Right kidney (tissue), 9 donors: ENCODE measurements around the gene MAP4K2.
"Not testable (repeated sequence)": the region's sequence is repeated elsewhere in the genome, so short reads cannot be mapped to it uniquely, and the experiment has no call there.

Source experiments
- DNase-seq: peaks from one replicate; pipeline ENCODE4 v3.0.0-alpha.2; 2016
- long read RNA-seq, 8 donors: transcript quantifications; one replicate each; lab custom pipeline, GENCODE V29; 2026

The MAP4K2 gene
- long read RNA-seq, donor 1, full-length matches to known transcripts, result 1 of 1 reads
- long read RNA-seq, donor 1, partial matches to known transcripts, result 0 of 1 reads
- long read RNA-seq, donor 1, other reads (novel, unspliced or antisense), result 0 of 1 reads
- long read RNA-seq, donor 2, result 0 reads
- long read RNA-seq, donor 3, result 0 reads
- long read RNA-seq, donor 4, result 0 reads
- long read RNA-seq, donor 5, result 0 reads
- long read RNA-seq, donor 6, result 0 reads
- long read RNA-seq, donor 7, result 0 reads
- long read RNA-seq, donor 8, result 0 reads

- DNase-seq, result peak; percentile 79
Observed at GRCh38 chr11:64803158-64803845, at the start of gene MAP4K2. TSS of gene MAP4K2 (minus strand) at chr11:64803214. CDS start at chr11:64803149, 65 bp downstream.

GRCh38 chr11:64851831-64852351, 48.9 kb upstream of the MAP4K2 start:
- no peak for DNase-seq

- DNase-seq, result no peak
Observed at GRCh38 chr11:64850979-64851567, 48.1 kb upstream of the MAP4K2 start.

DNA sequence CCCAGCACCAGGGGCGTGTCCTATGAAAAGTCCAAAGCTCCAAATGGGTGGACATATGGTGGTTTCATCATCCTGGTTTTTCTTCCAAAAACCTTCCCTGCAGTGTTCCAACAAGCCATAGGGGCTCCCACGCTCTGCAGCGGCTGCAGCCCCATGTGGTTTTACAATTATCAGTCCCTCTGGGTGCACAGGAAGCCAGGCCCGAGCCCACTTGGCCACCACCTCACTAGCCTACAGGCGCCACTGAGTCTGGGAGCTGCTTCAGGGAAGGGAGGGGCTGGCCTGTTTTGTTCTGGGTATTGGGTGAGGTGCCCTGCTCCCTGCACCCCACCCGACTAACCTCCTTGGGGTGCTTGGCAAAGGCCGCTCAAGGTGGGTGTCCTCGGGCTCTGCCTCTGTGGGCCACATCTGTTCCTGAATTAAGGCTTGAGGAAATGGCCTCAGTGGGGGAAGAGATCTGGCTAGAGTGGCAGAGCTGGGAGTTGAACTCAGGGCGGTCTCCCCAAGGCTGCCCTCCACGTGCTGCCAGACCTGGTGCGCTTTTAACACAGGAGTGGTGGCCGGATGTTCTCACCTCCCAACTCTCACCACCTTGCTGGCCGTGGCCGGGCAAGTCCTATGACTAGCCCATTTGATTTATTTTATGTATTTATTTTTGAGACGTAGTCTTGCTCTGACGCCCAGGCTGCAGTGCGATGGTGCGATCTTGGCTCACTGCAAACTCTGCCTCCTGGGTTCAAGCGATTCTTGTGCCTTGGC, 46.8 kb upstream of the MAP4K2 start:
- no peak for DNase-seq

DNA sequence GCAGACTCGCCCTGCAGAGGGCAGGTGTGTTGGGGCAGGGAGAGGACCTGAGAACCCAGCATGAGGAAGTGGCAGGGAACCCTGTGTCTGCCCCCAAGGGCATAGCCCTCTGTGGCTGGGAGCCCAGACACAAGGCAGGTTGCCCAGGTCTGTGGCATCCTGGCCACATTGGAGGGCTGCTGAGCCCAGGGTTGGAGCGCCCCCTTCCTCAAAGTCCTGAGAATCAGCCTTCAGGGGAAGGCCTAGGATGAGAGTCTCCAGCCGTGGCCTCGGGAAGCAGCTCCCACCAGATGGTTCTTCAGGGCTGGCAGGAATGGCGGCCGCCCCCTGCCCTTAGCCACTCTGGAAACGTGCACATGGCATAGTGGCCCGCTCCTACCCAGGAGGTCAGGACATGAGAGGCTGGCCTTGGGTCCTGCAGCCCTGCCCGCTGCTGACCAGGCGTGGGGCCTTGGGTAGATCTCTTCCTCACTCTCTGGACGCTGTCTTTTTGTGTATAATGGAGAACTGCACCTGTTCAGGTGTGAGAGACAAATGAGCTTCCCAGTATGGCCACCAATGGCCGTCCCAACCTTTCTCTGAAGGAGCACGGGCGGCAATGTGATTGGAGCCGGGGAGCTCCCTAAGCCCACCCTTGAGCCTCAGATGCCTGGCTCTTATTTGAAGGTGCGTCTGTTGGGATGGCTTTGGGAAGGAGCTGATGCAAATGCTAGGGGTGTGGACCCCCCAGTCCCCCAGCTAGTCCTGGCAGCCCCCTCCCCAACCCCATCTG, 46.0 kb upstream of the MAP4K2 start:
- no peak for DNase-seq

GRCh38 chr11:64848214-64848825, 45.3 kb upstream of the MAP4K2 start:
- DNase-seq, result no peak

DNA sequence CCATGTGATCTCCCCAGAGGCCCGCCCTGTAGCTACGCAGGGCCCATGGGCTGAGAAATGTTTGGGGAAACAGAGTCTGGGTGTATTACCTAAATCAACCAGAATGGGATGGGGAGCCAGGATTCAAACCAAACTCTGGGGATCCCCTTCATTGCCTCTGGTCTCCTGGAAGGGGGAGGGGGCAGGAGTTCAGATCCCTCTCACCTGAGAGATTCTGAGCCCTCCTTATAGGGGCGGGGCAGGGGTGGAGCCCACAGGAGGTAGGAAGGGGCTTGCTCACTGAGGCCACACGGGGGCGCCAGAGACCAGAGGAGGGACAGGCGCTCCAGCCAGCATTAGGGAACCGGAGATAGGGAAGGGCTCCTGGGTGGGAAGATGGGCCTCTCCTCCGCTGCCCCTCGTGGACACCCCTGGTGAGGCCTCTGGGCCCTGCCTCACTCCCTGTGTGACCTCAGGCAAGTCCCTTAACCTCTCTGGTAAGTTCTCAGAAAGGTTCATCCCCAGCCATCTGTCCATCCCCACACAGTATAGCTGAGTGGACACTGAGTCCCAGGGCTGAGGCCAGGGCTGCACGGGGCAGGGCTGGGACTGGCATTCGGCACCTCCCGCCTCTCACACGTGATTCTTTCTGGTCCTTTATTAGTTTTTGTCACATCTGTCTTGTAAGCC, 44.1 kb upstream of the MAP4K2 start:
- DNase-seq, result peak; percentile 73

- not testable (repeated sequence) for DNase-seq
Observed at GRCh38 chr11:64845776-64846129, 42.7 kb upstream of the MAP4K2 start.

GRCh38 chr11:64845129-64845775, 42.2 kb upstream of the MAP4K2 start:
- DNase-seq, result no peak

DNA sequence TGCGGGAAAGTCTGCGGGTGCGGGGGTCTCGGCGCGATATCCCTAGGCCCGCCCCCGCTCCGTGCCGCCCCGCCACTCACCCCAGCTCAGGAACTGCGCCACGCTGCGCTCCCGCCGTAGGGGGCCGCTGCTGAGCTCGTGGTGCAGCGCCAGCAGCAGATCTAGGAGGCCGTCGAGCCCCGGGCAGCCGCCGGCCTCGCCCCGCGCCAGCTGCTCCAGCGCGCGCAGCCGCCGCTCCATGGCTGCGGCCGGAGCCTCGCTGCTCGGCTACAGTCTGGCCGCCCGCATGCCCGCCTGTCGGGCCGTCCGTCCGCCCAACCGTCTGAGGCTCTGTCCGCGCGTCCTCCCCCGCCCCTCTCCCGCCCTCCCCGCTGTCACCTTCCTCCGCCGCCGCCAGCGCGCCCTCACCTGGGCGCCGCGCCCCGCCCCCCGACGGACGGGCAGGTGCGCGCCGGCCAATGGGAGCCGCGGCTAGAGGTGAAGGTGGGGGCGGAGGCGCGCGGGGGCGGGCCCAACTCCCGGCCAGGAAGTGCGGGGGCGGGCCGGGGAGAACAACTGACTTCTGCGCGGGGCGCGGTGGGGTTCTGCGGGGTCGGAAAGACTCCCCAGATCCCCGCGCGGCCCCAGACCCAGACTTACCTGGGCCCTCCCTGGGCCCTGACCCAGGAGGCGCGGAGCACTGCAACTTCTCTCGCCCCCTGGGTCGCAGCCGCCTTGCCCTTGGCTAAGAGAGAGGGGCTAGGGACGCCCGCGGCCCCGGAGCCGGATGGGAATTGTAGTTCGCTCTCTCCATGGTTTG, 41.5 kb upstream of the MAP4K2 start, which contains the start of gene CDC42BPG:
CDC42BPG (minus strand) TSS at position 324 of the 799 bp plus-strand sequence; CDS start at position 240, 84 bp downstream.
- DNase-seq, result peak; percentile 83

DNA sequence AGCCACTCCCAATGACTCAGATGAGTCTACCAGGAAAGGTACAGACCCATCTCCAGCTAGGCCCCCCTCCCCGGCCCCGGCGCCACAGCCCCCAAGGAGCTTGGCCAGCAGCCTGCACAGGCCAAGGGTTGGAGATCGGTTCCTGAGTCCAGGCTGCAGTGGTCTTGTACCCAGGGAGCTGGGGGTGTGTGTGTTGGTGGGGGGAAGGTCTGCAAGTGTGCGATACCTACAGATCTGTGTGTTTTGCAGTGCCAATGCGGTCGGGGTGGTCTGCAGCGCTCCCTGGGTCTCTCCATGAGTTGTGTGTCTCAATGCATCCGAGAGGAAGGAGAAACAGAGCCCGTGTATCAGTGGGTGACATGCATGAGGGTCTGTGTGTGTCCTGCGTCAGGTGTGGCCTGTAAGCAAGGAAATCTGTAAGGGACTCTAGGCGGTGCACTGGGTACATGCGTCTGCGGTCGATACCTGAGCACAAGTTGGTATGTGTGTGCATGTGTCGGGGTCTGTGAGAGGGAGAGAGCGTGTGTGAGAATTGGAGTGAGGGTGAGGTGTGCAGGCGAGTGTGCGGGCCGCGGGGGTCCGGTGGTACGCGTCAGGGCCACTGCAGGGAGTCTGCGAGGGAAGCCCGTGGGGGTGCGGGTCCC, 40.8 kb upstream of the MAP4K2 start:
- DNase-seq, result no peak

DNA sequence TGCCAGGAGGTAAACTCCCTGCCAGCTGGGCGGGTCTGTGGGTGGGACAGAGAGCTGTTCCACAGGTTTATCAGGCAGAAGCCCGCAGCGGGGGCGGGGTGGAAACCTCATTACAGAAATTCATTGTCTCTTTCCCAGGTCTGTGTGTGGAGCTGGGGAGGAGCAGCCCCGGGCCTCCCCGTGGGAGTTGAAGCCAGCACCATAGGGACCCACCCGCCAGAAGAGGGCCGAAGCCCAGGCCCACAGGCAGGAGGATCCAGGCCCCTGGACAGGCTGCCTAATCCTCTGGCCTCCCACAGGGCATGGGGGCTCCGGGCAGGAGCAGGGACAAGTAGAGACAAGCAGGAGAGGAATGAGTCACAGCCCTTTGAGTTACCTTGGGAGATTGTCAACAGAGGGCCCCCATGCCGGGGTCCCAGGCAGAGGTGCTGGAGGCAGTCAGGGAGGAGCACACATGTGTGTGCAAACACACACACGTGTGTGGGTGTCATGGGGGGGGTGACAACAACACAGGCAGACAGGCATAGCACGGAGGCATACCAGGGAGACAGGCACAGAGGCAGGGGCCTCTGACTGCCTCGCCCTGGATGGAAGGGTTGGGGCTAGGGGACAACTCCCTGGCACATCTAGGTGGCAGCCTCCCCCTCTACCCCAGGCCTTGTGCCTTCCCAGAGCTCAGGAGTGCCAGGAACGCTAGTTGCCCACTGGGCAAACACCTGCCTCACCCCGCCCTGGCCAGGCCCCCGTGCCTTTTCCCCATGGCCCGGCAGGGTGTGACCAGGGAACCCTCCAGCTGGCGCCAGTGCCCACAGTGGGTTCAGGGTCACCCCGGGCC, 40.1 kb upstream of the MAP4K2 start:
- no peak for DNase-seq

DNA sequence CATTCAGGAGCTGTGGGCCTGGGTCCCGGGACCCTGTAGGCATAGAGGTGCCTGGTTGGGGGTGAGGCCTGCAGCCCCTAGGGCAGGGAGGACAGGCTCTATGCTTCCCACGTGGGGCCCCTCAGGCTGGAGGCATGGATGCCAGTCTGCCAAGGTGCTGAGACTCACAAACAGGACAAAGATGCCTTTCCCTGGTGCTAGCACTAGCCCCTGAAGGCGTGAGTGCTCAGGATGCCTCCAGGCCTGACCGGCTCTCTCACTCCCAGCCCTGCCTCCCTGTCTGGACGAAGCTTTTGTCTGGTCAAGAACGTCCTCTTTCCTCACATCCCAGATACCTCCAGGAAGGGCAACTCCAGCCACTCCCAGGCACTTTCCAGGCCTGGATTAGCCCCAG, 39.3 kb upstream of the MAP4K2 start:
- no peak for DNase-seq

DNA sequence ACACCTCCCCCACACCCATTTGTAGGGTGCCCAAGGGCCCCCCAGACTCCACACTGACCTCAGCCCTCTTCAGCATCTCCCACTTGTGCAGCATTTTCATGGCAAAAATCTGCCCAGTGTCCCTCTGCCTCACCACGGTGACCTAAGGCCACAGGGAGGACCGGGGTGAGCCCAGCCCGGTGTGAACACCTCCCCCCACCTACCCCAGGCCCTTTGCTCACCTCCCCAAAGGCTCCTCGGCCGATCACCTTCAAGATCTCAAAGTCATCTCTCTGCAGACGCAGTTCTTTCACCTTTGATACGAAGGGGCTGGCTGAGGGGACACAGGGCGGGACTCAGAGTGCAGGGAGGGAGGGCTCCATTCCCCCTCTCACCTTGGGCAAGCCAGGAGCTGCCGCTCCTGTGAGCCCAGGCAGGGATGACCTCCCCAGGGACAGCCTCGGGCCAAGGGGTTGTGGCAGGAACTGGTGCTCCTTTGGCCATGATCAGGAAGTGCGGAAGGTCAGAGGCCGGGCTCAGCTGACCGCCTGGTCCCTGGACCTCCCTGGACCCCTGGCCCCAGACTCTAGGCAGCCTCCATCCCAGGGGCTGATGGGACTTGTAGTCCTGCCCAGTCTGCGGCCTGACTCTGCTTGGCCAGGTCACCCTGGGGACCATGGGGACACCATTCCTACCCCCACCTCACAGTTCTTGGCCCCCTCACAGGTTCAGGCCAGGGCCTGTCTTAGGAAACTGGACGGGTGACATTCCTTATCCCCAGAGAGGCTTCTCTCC, 38.8 kb upstream of the MAP4K2 start:
- no peak for DNase-seq

DNA sequence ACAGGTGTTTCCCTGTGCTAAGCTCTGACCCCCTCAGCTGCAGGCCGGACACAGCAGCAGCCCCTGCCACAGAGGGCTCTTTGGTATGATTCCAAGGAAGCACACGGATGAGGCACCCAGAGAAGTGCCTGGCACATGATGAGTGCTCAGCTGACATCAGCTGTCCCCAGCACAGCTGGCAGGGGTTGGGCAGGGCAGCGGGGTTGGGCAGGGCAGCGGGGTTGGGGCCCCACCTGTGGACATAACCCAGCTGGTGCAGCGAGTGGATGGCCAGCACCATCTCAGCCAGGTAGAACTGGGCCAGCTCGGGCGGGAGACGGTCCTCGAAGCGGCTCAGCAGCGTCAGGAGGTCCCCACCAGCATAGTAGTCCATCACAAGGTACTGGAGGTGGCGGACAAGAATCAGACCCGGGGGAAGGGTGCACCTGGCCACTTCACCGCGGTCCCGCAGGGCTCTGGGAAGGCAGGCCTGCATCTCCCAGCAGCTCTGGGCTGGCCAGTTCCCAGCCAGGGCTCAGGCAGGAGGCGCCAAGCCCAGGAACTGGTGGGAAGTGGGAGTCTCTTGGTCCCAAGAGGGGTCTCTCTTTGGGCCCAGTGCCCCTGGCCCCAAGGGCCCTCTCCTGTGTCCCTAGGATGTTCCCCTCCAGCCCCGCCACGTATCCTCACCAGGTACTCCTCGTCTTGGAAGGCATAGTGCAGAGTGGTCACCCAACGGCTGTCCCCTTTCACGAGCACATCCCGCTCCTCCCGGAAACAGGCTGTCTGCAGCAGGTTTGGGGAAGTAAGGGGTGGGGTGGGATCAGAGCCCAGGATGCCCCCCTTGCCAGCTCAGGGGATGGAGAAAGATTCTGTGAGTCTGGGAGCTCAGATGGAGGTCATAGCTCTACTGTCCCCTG, 37.1 kb upstream of the MAP4K2 start:
- DNase-seq, result no peak

GRCh38 chr11:64839335-64839734, 36.3 kb upstream of the MAP4K2 start:
- no peak for DNase-seq
